Psoas muscle (tissue), 8 donors: ENCODE measurements around the gene PNCK. TPM values are rescaled to one million over a fixed set of nuclear protein-coding genes. Genes with fewer than 3 reads are reported as not detected.

Source experiments
- ATAC-seq, 4 donors: fragments of 200-7000 bp; cut with Tn5 transposase; one replicate each; pipeline ENCODE4 v1.9.1; 2020; ENCODE audit warnings: moderate library complexity in 3 of 4, mild to moderate bottlenecking in 2 of 4
- DNase-seq, 2 donors: peaks; one replicate each; pipeline ENCODE4 v3.0.0-alpha.2; 2020
- H3K27ac ChIP-seq: fragments of 200-600 bp; one replicate; pipeline ENCODE4 v1.8.0; 2022
- H3K27me3 ChIP-seq, 3 donors: fragments of 200-600 bp in 1 of 3; one replicate each; pipeline versions ENCODE4 v1.6.1 to v1.8.0; 2013 to 2022; ENCODE audit warnings: low read length in 2 of 3, mild to moderate bottlenecking in 2 of 3, moderate library complexity in 1 of 3; ENCODE audit not compliant: insufficient read depth in 3 of 3
- H3K36me3 ChIP-seq, 2 donors: fragments of 200-600 bp in 1 of 2; one replicate each; pipeline versions ENCODE4 v1.6.1 to v1.8.0; 2013 to 2022; ENCODE audit warnings: low read depth in 1 of 2, mild to moderate bottlenecking in 1 of 2, moderate library complexity in 1 of 2; ENCODE audit not compliant: insufficient read depth in 1 of 2
- H3K4me1 ChIP-seq: fragments of 200-600 bp; one replicate; pipeline ENCODE4 v1.8.0; 2022
- H3K4me3 ChIP-seq: fragments of 200-600 bp; one replicate; pipeline ENCODE4 v1.8.0; 2022; ENCODE audit warnings: mild to moderate bottlenecking
- H3K9me3 ChIP-seq: fragments of 200-600 bp; one replicate; pipeline ENCODE4 v1.8.0; 2022
- CTCF ChIP-seq: fragments of 200-600 bp; IDR thresholded peaks from one replicate; pipeline ENCODE4 v1.8.0; 2022; ENCODE audit warnings: antibody characterized with exemption
- WGBS, 3 donors: extraction: QIAGEN DNeasy Blood & Tissue Kit; methylation state at CpG; one replicate each; pipeline versions ENCODE4 v1.1.6 to v1.1.7; 2013; 5-methylcytosine and 5-hydroxymethylcytosine counted together
- intact Hi-C, 2 donors: fragments of 100-400 bp; cut with DNase I; formaldehyde crosslinking; loops; one replicate each; pipeline versions ENCODE4 v1.11.0 to v1.14.2; 2022
- polyA plus RNA-seq, 3 donors: library from polyadenylated mRNA; stranded (reverse); fragments of 200-250 nt; gene quantifications; one replicate each; pipeline ENCODE4 v1.2.3, GENCODE V29; 2013
- total RNA-seq, 4 donors: library from RNA; stranded (reverse); fragmentation: NEBNext Ultra II Directional in 2 of 4; extraction: Animal tissue kit (Norgen Biotek cat#: 25700) in 2 of 4; gene quantifications; one replicate each; pipeline versions ENCODE4 v1.2.1 to v1.2.4, GENCODE V29; 2021 to 2023
- donor health status: healthy with polysubstance abuse.
- donor health status: DM: no; HTN: no; CAD: no; lungs with moderate emphysema.
- donor health status: Bipolar disorder and iron deficiency.
- donor health status: healthy.
- donor health status: DM: yes; HTN: yes; CAD: no.
- donor health status: DM: no; HTN: no; CAD: no.
- donor health status: DM: no; HTN: no; CAD: no.
- donor health status: DM: yes; HTN: yes; CAD: no.

The PNCK gene
- total and polyA plus RNA-seq, 7 donors: 0.21 to 1.9 (median 0.92) TPM

- Histone ChIP-seq H3K27ac (no peak overlapping the region), H3K36me3 (no peaks in the 10 kb centered on the region), H3K9me3 (no peaks in the 10 kb centered on the region), H3K27me3 (peaks cover 0 to 77% (median 15%) of the 10 kb centered on the region in 3 donors), H3K4me3 (no peak overlapping the region), H3K4me1 (peaks cover 4% of the 10 kb centered on the region)
- TF ChIP-seq CTCF: no peak
- DNase-seq: peak in 1 of 2 donors; percentile 34
- intact Hi-C loops: no loop called here
- WGBS, 3 donors: 4 to 32% (median 8%) methylated on average over 9 to 41 of the region's 46 CpGs
- ATAC-seq: no peak
Measured at GRCh38 chrX:153644356-153645125, 29.1 kb downstream of the PNCK start.

GRCh38 chrX:153643431-153644351 is 29.9 kb downstream of the PNCK start:
- Histone ChIP-seq H3K27ac (no peak overlapping the region), H3K36me3 (no peaks in the 10 kb centered on the region), H3K4me1 (peaks cover 4% of the 10 kb centered on the region), H3K9me3 (no peaks in the 10 kb centered on the region), H3K4me3 (peak overlapping the region; percentile 27), H3K27me3 (peaks cover 0 to 72% (median 15%) of the 10 kb centered on the region in 3 donors)
- ATAC-seq: peak in 3 of 4 donors; percentile 46 to 77 (median 70)
- TF ChIP-seq CTCF: peak; percentile 19
- no peak for DNase-seq
- intact Hi-C loops: no loop called here
- WGBS, 3 donors: 0 to 31% (median 1%) methylated on average over 16 to 80 of the region's 84 CpGs

GRCh38 chrX:153642655-153643430 is 30.8 kb downstream of the PNCK start:
- TF ChIP-seq CTCF: no peak
- intact Hi-C loops: no loop called here
- Histone ChIP-seq H3K36me3 (no peaks in the 10 kb centered on the region), H3K4me3 (peak overlapping the region; percentile 30), H3K27ac (no peak overlapping the region), H3K27me3 (peaks cover 0 to 64% (median 12%) of the 10 kb centered on the region in 3 donors), H3K9me3 (no peaks in the 10 kb centered on the region), H3K4me1 (peaks cover 4% of the 10 kb centered on the region)
- WGBS, 3 donors: 4 to 30% (median 5%) methylated on average over 22 to 48 of the region's 48 CpGs
- DNase-seq: no peak
- ATAC-seq: no peak

GRCh38 chrX:153642051-153642654 is 31.5 kb downstream of the PNCK start:
- no peaks in the 10 kb centered on the region for H3K9me3 ChIP-seq
- peaks cover 0 to 58% (median 12%) of the 10 kb centered on the region in 3 donors for H3K27me3 ChIP-seq
- no peak for TF ChIP-seq CTCF
- peak overlapping the region; percentile 30 for H3K4me3 ChIP-seq
- no peak for DNase-seq
- no peak for ATAC-seq
- 4 to 27% methylated on average over 38 to 60 of the region's 62 CpGs; no CpG with 5 or more reads in 1 of the 3 donors for WGBS, 3 donors
- H3K4me1 ChIP-seq: peaks cover 4% of the 10 kb centered on the region
- intact Hi-C loops: no loop called here
- H3K27ac ChIP-seq: no peak overlapping the region
- H3K36me3 ChIP-seq: no peaks in the 10 kb centered on the region
